ENCODE results near the gene CDC42EP3.
A peak's percentile ranks its signal among the peaks of the same experiment; 100 is the strongest.

The CDC42EP3 gene, protein sequence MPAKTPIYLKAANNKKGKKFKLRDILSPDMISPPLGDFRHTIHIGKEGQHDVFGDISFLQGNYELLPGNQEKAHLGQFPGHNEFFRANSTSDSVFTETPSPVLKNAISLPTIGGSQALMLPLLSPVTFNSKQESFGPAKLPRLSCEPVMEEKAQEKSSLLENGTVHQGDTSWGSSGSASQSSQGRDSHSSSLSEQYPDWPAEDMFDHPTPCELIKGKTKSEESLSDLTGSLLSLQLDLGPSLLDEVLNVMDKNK

DNA sequence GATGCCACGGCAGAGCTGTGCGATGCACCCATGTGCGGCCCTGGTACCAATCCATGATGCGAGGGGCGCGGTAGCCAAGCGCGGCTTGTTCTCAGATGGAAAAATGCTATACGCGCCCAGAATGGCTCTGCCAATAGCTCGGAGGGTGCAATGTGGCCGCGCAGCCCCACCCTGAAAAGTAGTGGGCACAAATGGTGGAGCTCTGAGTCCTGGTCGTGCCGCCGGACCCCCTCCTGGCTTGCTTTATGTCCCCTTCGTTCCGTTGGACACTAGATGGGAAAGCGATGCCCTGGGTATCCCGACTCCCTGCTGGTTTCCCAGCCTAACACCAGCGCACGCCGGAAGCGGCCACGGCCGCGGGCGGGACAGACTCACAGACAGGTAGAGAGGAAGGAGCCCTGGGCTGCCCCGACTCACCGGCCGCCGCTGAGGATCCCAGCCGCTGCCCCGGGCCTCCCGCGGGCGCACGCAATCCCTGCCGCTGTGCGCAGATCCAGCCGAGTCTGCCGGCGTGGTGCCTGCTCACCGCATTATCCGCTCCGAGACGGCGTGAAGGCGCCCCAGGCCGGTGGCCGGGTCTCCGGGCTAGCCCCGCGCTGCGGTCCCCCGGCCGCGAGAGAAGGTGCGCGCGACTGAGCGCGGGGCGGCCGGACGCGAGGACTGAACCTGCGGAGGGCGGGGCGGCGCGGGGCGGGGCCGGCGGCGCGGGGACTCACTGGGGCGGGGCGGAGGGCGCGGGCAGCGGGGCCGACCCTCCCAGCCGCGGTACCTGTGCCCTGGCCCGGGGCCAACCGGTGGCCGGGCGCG is at the start of gene CDC42EP3:
Gene CDC42EP3 (minus strand): TSS at position 634 of the 807 bp plus-strand sequence. CDS start 25,055 bp downstream, outside the sequence.
- H3K36me3 ChIP-seq (ENCODE audit: control insufficient read depth in 1 of 2, insufficient read depth in 2 of 2, low read length in 2 of 2), result no peaks in the 10 kb centered on the region
- peak within 1 kb of the TSS; percentile 86 for H3K27ac ChIP-seq (ENCODE audit: low read length)
- H3K4me1 ChIP-seq (ENCODE audit: control insufficient read depth in 1 of 2, insufficient read depth in 2 of 2, low read length in 2 of 2), result peaks cover 0 to 29% of the 10 kb centered on the region in 2 donors
- H3K9me3 ChIP-seq (ENCODE audit: control insufficient read depth in 1 of 2, low read length in 2 of 2), result no peaks in the 10 kb centered on the region
- no peaks in the 10 kb centered on the region for H3K27me3 ChIP-seq (ENCODE audit: low read depth, low read length)
- peak within 1 kb of the TSS; percentile 85 to 93 for H3K4me3 ChIP-seq (ENCODE audit: low read depth in 1 of 2, low read length in 2 of 2)

DNA sequence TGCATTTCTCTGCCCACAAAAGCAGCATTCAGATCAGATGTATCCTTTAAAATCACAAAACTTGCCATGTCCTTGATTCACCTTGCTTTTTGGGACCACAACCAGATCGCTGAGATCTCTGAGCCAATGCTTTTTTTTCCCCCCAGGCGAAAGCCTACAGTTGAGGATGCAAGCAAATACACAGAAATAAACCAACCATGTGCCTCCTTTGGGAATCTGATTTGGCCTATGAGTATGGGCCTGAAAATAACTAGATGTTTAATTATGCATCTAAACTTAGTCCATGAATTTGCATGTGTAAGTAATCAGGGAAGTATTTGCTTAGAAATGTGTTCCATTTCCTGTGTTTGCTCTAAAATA is 49.7 kb upstream of the CDC42EP3 start:
- Histone ChIP-seq H3K36me3 (ENCODE audit: control insufficient read depth in 1 of 2, insufficient read depth in 2 of 2, low read length in 2 of 2) (no peaks in the 10 kb centered on the region), H3K9me3 (ENCODE audit: control insufficient read depth in 1 of 2, low read length in 2 of 2) (no peaks in the 10 kb centered on the region), H3K27ac (ENCODE audit: low read length) (no peak overlapping the region), H3K27me3 (ENCODE audit: low read depth, low read length) (no peaks in the 10 kb centered on the region), H3K4me3 (ENCODE audit: low read depth in 1 of 2, low read length in 2 of 2) (no peak overlapping the region), H3K4me1 (ENCODE audit: control insufficient read depth in 1 of 2, insufficient read depth in 2 of 2, low read length in 2 of 2) (no peaks in the 10 kb centered on the region)

DNA sequence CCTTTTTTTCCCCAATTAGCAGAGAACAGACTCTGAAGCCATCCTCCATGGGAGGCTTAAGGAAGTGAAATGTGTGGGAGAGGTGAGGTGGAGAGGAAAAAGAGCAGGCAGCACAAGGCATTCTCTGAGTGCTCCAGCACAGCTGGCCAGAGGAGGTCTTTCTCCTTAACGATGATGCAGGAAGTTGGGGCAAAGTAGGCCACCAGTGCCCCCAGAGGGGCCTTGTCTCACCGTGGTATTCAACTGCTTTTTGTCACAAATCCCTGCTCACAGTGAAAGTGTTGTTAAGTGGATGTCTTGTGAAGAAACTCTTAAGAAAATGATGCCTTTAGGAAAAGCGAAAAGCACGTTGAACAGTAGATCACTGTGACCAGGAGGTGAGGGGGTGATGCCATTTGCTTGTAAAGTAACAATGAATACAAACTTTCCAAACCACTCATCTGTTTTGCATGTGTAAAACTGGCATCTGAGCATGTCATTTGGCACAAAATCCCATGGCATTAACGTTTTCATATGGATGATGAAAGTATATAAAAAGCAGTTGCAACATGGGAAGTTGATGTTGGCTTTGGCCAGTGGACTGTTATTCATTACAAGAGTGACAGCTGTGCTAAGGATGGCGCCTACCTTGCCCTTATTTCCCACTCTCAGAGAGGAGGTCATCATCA is 49.2 kb upstream of the CDC42EP3 start:
- H3K27ac ChIP-seq (ENCODE audit: low read length), result no peak overlapping the region
- H3K27me3 ChIP-seq (ENCODE audit: low read depth, low read length), result no peaks in the 10 kb centered on the region
- no peak overlapping the region for H3K4me3 ChIP-seq (ENCODE audit: low read depth in 1 of 2, low read length in 2 of 2)
- no peaks in the 10 kb centered on the region for H3K36me3 ChIP-seq (ENCODE audit: control insufficient read depth in 1 of 2, insufficient read depth in 2 of 2, low read length in 2 of 2)
- H3K9me3 ChIP-seq (ENCODE audit: control insufficient read depth in 1 of 2, low read length in 2 of 2), result no peaks in the 10 kb centered on the region
- H3K4me1 ChIP-seq (ENCODE audit: control insufficient read depth in 1 of 2, insufficient read depth in 2 of 2, low read length in 2 of 2), result no peaks in the 10 kb centered on the region

DNA sequence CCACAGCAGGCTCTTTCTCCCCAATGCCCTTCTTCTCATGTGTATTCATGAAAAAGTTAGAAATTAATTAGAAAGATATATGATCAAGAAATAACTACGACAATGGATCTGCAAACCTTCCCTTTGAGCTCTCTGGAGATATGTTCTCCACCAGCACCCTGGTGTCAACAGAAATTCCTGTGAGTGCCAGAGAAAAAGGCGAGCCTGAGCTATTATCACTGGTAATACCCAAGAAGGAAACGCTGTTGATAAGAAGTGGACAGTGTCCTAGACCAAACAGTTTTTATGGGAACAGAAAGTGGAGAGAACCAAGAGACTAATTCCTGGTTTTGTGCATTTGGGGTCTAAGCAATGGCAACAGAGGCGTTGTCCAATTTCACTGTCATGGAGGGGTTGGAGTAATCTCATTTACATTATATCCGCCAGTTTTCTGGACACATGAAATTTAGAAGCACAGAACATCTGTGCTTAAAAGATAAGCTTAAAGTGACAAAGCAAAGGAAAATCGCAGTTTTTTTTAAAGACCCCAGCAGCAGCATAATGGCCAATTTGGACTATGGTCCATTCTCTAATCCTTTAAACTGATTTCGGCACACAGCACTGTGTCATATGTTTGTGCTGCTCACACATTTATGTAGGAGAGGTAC is 47.2 kb upstream of the CDC42EP3 start:
- no peaks in the 10 kb centered on the region for H3K27me3 ChIP-seq (ENCODE audit: low read depth, low read length)
- no peak overlapping the region for H3K27ac ChIP-seq (ENCODE audit: low read length)
- no peak overlapping the region for H3K4me3 ChIP-seq (ENCODE audit: low read depth in 1 of 2, low read length in 2 of 2)
- no peaks in the 10 kb centered on the region for H3K36me3 ChIP-seq (ENCODE audit: control insufficient read depth in 1 of 2, insufficient read depth in 2 of 2, low read length in 2 of 2)
- H3K4me1 ChIP-seq (ENCODE audit: control insufficient read depth in 1 of 2, insufficient read depth in 2 of 2, low read length in 2 of 2), result no peaks in the 10 kb centered on the region
- no peaks in the 10 kb centered on the region for H3K9me3 ChIP-seq (ENCODE audit: control insufficient read depth in 1 of 2, low read length in 2 of 2)

DNA sequence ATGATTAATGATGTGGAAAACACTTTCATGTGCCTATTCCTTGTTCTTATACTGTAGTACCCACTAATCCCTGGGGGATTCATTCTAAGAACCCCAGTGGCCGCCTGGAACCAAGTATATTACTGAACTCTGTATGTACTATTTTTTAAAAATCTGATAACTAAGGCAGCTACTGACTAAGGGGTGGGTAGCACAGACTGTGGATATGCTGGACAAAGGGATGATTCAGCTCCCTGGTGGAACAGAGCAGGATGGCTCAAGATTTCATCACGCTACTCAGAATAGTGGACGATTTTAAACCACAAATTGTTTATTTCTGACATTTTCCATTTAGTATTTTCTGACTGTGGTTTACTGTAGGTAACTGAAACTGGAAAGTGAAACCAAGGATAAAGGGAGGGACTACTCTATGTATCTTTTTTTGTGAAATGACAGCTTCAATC is 41.8 kb upstream of the CDC42EP3 start:
- Histone ChIP-seq H3K4me1 (ENCODE audit: control insufficient read depth in 1 of 2, insufficient read depth in 2 of 2, low read length in 2 of 2) (no peaks in the 10 kb centered on the region), H3K27me3 (ENCODE audit: low read depth, low read length) (no peaks in the 10 kb centered on the region), H3K36me3 (ENCODE audit: control insufficient read depth in 1 of 2, insufficient read depth in 2 of 2, low read length in 2 of 2) (no peaks in the 10 kb centered on the region), H3K4me3 (ENCODE audit: low read depth in 1 of 2, low read length in 2 of 2) (no peak overlapping the region), H3K27ac (ENCODE audit: low read length) (no peak overlapping the region), H3K9me3 (ENCODE audit: control insufficient read depth in 1 of 2, low read length in 2 of 2) (no peaks in the 10 kb centered on the region)

DNA sequence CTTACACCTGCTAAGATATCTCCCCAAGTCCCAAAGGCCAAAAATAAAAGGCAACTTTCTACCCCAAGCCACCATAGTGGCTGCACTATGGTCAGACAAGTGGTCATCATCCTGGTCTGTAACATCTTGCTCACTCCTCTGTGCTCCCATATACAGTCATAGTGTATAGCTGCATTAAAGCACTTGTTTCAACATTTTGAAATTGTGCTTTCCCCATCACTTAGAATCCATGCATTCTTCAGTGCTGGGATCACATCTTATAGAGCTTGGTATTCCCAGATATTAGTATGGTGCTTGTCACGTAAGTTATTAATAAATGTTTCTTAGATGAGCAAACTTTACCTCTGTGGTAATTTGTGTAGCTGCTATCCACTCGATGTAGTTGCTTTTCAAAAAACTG is 40.4 kb upstream of the CDC42EP3 start:
- no peak overlapping the region for H3K27ac ChIP-seq (ENCODE audit: low read length)

DNA sequence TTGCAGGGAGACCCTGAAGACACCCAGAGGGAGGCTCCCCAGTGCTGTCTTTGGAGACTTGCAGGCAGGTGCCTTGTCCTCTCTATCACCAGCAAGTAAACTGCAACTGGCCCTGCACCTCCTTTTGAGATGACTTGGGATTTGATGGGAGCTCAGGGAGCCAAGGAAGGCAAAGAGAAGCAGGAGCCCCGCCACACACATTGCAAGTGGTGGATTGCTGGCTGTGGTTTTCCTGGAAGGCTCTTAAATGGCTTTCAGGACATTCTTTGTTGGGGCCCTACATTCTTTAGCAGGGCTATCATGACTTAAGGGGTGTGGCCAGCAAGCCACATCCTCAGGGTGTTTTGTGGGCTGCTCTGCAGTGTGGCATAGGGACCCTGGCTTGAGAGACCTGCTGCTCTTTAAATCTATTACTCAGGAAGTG is 39.9 kb upstream of the CDC42EP3 start:
- H3K27ac ChIP-seq (ENCODE audit: low read length), result no peak overlapping the region
- no peaks in the 10 kb centered on the region for H3K27me3 ChIP-seq (ENCODE audit: low read depth, low read length)
- H3K9me3 ChIP-seq (ENCODE audit: control insufficient read depth in 1 of 2, low read length in 2 of 2), result no peaks in the 10 kb centered on the region
- H3K4me3 ChIP-seq (ENCODE audit: low read depth in 1 of 2, low read length in 2 of 2), result no peak overlapping the region
- H3K4me1 ChIP-seq (ENCODE audit: control insufficient read depth in 1 of 2, insufficient read depth in 2 of 2, low read length in 2 of 2), result no peaks in the 10 kb centered on the region
- H3K36me3 ChIP-seq (ENCODE audit: control insufficient read depth in 1 of 2, insufficient read depth in 2 of 2, low read length in 2 of 2), result no peaks in the 10 kb centered on the region

More for the DNA sequence above, 40.4 kb upstream of the CDC42EP3 start:
- no peaks in the 10 kb centered on the region for H3K36me3 ChIP-seq (ENCODE audit: control insufficient read depth in 1 of 2, insufficient read depth in 2 of 2, low read length in 2 of 2)
- H3K4me1 ChIP-seq (ENCODE audit: control insufficient read depth in 1 of 2, insufficient read depth in 2 of 2, low read length in 2 of 2), result no peaks in the 10 kb centered on the region
- no peak overlapping the region for H3K4me3 ChIP-seq (ENCODE audit: low read depth in 1 of 2, low read length in 2 of 2)
- H3K27me3 ChIP-seq (ENCODE audit: low read depth, low read length), result no peaks in the 10 kb centered on the region
- H3K9me3 ChIP-seq (ENCODE audit: control insufficient read depth in 1 of 2, low read length in 2 of 2), result no peaks in the 10 kb centered on the region

DNA sequence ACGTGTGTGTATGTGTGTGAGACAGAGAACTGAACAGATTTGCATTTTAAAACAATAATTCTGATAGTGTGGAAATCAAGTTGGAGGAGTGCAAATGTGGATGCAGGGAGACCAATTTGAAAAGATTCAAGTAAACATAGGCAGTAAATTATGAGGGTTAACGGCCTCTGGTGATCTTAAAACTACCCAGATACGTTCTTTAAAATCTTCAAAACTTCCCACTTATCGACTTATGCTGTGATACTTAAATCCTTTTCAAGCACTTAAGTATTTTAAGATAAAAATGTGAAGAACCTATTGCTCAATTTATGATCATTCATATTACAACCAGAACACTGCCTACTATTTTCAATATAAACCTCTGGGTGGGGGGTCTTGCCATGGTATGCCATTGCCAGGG is 37.7 kb upstream of the CDC42EP3 start:
- no peaks in the 10 kb centered on the region for H3K9me3 ChIP-seq (ENCODE audit: control insufficient read depth in 1 of 2, low read length in 2 of 2)
- no peaks in the 10 kb centered on the region for H3K4me1 ChIP-seq (ENCODE audit: control insufficient read depth in 1 of 2, insufficient read depth in 2 of 2, low read length in 2 of 2)

DNA sequence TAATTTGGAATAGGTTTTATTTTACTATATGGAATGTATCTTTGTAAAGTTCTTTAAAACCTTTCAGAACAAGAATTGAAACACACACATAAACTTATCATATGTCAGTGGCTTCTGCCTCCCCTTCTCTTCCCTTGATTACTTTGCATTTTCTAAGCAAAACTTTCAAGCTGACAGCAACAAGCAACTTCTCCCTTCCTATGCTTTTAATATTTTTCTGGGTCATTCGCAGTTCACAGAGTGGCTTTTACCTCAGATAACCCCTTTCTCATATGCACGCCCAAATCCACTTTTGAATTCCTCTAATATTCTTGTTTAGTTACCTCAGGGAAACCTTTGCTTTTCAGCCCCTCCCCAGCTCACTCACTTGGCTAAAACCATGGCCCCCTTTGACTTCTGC is 36.7 kb upstream of the CDC42EP3 start:
- no peaks in the 10 kb centered on the region for H3K9me3 ChIP-seq (ENCODE audit: control insufficient read depth in 1 of 2, low read length in 2 of 2)
- H3K27ac ChIP-seq (ENCODE audit: low read length), result no peak overlapping the region
- H3K27me3 ChIP-seq (ENCODE audit: low read depth, low read length), result no peaks in the 10 kb centered on the region
- no peak overlapping the region for H3K4me3 ChIP-seq (ENCODE audit: low read depth in 1 of 2, low read length in 2 of 2)
- no peaks in the 10 kb centered on the region for H3K36me3 ChIP-seq (ENCODE audit: control insufficient read depth in 1 of 2, insufficient read depth in 2 of 2, low read length in 2 of 2)
- H3K4me1 ChIP-seq (ENCODE audit: control insufficient read depth in 1 of 2, insufficient read depth in 2 of 2, low read length in 2 of 2), result no peaks in the 10 kb centered on the region

More for the DNA sequence above, 37.7 kb upstream of the CDC42EP3 start:
- H3K27ac ChIP-seq (ENCODE audit: low read length), result no peak overlapping the region
- H3K4me3 ChIP-seq (ENCODE audit: low read depth in 1 of 2, low read length in 2 of 2), result no peak overlapping the region
- H3K36me3 ChIP-seq (ENCODE audit: control insufficient read depth in 1 of 2, insufficient read depth in 2 of 2, low read length in 2 of 2), result no peaks in the 10 kb centered on the region
- no peaks in the 10 kb centered on the region for H3K27me3 ChIP-seq (ENCODE audit: low read depth, low read length)

DNA sequence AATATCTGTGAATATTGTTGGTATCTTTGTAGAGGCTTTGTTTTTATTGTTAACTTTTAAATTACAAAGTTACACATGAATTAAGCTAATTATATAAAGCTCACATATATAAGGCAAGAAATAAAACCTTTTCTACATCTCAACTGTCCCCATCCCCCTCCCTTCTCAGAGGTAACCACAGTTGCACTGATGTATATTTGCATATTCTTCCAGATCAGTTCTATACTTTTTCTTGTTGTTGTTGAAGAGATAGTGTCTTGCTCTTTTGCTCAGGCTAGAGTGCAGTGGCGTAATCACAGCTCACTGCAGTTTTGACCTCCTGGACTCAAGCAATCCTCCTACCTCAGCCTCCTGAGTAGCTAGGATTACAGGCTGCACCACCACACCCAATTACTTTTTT is 36.0 kb upstream of the CDC42EP3 start:
- Histone ChIP-seq H3K27me3 (ENCODE audit: low read depth, low read length) (no peaks in the 10 kb centered on the region), H3K9me3 (ENCODE audit: control insufficient read depth in 1 of 2, low read length in 2 of 2) (no peaks in the 10 kb centered on the region), H3K27ac (ENCODE audit: low read length) (no peak overlapping the region), H3K4me1 (ENCODE audit: control insufficient read depth in 1 of 2, insufficient read depth in 2 of 2, low read length in 2 of 2) (no peaks in the 10 kb centered on the region), H3K4me3 (ENCODE audit: low read depth in 1 of 2, low read length in 2 of 2) (no peak overlapping the region), H3K36me3 (ENCODE audit: control insufficient read depth in 1 of 2, insufficient read depth in 2 of 2, low read length in 2 of 2) (no peaks in the 10 kb centered on the region)
